Testis (tissue), 2 donors: Measurements from ENCODE around the gene ENAM.

Experiments
- POLR2A ChIP-seq: fragments of 450-650 bp; IDR thresholded peaks from one replicate; pipeline ENCODE4 v1.6.1; 2017; ENCODE audit warnings: antibody characterized with exemption, mild to moderate bottlenecking, moderate library complexity
- TF ChIP-seq, protein P1 (sequence below), 3 experiments: fragments of 450-650 bp in 2 of 3; fragments of 200-600 bp in 1 of 3; sonication (generic) in 1 of 3; IDR thresholded peaks; one replicate each; pipeline ENCODE4 v1.5.1; 2016 to 2019; ENCODE audit warnings: antibody characterized with exemption in 3 of 3, mild to moderate bottlenecking in 2 of 3, moderate library complexity in 1 of 3

DNA sequence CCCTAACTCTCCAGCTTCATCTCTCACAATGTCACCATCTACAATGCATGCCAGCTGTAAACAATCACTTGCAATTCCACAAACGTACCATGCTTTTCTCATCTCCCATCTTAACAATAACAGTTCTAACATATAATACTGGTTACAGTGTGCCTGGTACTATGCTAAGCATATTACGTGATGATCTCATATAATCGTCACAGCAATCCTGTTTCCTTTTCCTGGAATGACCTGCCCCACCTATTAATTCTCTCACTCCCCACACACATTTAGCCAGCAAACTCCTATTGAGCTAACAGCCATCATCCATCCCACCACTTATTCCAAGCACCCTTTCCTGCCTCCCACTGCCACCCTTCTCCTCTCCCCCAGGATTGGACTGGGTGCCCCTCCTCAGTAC lies 29.9 kb downstream of the ENAM start:
- TF ChIP-seq, protein P1, sequence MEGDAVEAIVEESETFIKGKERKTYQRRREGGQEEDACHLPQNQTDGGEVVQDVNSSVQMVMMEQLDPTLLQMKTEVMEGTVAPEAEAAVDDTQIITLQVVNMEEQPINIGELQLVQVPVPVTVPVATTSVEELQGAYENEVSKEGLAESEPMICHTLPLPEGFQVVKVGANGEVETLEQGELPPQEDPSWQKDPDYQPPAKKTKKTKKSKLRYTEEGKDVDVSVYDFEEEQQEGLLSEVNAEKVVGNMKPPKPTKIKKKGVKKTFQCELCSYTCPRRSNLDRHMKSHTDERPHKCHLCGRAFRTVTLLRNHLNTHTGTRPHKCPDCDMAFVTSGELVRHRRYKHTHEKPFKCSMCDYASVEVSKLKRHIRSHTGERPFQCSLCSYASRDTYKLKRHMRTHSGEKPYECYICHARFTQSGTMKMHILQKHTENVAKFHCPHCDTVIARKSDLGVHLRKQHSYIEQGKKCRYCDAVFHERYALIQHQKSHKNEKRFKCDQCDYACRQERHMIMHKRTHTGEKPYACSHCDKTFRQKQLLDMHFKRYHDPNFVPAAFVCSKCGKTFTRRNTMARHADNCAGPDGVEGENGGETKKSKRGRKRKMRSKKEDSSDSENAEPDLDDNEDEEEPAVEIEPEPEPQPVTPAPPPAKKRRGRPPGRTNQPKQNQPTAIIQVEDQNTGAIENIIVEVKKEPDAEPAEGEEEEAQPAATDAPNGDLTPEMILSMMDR (IDR thresholded peaks at IDR 0.05) = no peak
- TF ChIP-seq POLR2A = no peak
